TTC549 (cell line): ENCODE data around the gene COL9A3.

Experiments used
- FAIRE-seq: peaks from 2 replicates; lab custom pipeline; 2012; peaks lifted over from hg19 to GRCh38; lab: Jason Lieb, UNC

Gene COL9A3

GRCh38 chr20:62882426-62882825 is 65.6 kb downstream of the COL9A3 start:
- FAIRE-seq: no peak

- FAIRE-seq: no peak
Observed at GRCh38 chr20:62884556-62884955, 67.7 kb downstream of the COL9A3 start.

DNA sequence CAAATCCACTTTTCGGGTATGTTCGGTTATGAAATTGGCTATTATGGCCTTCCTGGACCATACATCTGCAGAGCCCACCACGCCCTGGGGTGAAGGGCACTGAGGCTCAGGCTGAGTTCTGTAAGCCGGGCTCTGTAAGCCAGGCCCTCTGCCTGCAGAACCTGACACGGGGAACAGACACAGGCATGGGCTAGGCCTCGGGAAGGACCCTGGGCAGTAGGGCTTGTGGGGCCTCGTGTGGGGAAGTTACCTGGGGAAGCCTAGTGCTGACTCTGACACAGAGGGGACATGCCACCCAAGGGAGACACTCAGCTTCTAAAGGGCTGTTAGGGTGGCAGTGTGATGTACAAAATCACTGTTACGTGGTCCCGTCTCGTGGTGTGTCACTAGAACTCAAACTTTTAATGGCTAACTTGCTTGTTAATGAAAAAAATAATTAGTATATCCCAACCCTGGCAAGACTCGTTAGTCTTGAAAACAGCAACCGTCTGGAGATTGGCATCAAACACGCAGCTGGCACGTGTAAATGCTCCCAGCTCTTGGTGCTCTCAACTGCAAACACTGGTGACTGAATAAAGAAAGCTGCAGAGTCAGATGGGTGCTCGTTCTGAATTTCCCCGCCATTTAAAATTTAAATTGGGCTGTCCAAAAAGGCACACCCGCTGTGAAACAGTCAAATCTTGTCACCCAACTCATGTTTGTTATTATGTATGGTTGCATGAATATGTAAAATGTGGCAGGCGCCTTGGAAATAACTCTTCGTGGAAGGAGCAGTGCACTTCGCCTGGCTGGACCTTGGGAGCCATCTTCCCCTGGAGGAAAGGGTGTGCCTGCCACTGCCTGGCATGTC is 68.4 kb downstream of the COL9A3 start:
- FAIRE-seq: no peak

DNA sequence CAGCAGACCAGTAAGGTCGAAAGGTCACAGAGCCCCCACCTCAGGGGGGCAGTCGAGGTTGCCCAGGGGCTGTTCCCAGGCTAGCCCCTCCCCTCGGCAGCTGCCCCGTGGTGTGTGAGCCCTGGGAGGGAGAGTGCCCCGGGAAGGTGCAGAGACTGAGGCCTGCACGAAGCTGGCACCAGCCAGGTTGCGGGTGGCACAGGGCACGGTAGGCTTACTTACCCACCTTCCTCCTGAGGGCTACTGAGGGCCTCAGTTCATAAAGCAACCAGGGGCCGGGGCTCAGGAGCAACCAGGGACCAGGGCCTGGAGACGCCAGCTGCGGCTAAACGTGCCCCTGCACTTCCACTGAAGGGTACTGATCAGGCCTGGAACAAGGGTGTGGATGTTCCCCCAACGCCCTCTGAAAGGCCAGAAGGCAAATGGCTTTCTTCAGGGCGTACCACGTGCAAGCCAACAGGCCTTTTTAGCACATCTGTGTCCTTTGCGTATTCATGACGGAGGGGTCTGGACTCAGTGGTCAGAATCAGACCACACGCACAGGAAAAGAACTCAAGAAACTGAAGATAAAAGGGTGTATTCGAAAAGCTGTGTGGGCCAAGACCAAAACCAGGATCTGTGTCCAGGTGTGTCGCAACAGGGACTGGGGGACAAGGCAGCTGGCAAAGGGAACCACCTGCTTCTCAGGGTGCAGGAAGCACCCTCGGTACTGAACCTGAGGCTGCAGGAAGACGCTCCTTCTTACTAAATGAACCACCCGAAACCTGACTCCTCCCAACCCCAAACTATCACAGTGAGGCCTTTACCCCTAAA is 69.3 kb downstream of the COL9A3 start:
- no peak for FAIRE-seq

DNA sequence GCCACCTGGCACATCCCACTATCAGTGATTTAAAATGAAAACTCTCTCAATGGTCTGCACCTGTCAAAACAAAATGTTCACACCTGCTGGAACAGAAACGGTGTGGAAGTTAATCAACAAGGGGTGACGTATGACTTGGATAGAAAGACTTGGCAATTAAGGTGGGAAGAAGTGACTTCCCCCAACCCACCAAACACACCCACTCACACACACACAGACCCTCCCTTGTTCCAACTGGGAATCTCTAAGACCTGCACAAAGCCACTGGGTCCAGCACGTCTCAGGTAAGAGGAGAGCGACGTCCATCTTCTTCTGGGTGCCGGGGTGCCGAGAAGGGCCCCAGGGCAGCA is 69.8 kb downstream of the COL9A3 start:
- FAIRE-seq: no peak

GRCh38 chr20:62887152-62887859 is 70.5 kb downstream of the COL9A3 start:
- no peak for FAIRE-seq

- no peak for FAIRE-seq
Observed at GRCh38 chr20:62887860-62888239, 71.0 kb downstream of the COL9A3 start.

DNA sequence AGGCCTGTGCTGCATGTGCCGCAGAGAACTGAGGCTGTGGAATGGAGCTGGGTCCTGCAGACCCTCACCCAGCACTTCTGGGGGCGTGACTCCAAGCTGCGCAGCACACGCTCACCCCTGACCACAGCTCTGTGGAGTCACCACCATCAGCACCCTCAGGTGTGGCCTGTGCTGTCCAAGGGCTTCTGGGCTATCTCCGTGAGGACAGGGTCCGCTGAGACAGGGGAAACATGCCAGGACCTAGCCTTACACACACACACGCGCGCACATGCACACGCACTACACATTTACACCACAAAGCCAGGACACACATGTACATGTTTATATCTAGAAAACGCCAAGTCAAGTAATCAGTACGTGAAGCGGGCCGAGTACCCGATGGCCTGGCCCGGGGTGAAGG is 71.6 kb downstream of the COL9A3 start:
- FAIRE-seq: no peak

GRCh38 chr20:62888910-62889309 is 72.1 kb downstream of the COL9A3 start:
- FAIRE-seq: no peak

GRCh38 chr20:62889411-62889810 is 72.6 kb downstream of the COL9A3 start:
- no peak for FAIRE-seq

GRCh38 chr20:62889871-62890270 is 73.0 kb downstream of the COL9A3 start:
- FAIRE-seq: no peak

DNA sequence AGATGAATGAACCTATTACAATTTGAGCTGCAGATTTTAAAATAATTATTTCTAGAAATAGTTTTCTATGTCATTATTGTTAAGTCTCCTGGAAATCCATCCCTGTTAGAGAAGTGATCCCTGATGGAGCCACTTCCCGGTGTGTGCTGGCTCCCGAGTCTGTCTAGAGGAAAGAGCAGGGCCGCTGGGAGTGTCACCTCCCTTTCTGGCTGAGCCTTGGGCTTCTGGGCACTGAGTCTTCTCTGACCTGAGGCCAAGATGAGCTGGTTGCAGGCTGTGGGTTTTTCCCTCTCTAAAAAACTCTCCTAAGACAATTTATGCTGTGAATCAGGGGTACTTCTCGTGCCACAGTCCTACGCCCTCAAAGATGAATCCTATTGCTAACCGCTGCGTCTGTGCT is 73.6 kb downstream of the COL9A3 start:
- no peak for FAIRE-seq
